ENCODE data around the gene NEIL3.

NEIL3 gene

DNA sequence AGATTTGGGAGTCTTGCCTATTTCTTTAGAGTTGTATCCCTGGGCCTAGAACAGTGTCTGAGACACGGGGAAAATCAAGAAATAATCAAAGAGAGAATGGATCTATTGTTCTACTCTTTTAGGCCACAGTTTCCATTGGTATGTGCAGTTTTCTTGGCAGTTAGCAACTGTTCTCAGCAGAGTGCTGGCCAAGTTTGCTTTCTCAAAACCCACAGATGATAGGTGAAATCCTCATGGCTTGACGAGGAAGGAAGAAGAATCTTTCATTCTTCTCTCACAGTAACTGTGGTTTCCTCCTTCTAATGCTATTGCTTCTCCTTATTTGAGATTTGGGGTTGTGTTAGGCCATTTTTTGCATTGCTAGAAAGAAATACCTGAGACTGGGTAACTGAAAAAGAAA is 90.4 kb downstream of the NEIL3 start:
- DNase-seq (ENCODE audit: insufficient read length, low spot score) = no peak
- no peak for FAIRE-seq
- TF ChIP-seq, protein P1, sequence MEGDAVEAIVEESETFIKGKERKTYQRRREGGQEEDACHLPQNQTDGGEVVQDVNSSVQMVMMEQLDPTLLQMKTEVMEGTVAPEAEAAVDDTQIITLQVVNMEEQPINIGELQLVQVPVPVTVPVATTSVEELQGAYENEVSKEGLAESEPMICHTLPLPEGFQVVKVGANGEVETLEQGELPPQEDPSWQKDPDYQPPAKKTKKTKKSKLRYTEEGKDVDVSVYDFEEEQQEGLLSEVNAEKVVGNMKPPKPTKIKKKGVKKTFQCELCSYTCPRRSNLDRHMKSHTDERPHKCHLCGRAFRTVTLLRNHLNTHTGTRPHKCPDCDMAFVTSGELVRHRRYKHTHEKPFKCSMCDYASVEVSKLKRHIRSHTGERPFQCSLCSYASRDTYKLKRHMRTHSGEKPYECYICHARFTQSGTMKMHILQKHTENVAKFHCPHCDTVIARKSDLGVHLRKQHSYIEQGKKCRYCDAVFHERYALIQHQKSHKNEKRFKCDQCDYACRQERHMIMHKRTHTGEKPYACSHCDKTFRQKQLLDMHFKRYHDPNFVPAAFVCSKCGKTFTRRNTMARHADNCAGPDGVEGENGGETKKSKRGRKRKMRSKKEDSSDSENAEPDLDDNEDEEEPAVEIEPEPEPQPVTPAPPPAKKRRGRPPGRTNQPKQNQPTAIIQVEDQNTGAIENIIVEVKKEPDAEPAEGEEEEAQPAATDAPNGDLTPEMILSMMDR (IDR thresholded peaks at IDR 0.05; ENCODE audit: insufficient read depth, missing control alignments) = no peak

DNA sequence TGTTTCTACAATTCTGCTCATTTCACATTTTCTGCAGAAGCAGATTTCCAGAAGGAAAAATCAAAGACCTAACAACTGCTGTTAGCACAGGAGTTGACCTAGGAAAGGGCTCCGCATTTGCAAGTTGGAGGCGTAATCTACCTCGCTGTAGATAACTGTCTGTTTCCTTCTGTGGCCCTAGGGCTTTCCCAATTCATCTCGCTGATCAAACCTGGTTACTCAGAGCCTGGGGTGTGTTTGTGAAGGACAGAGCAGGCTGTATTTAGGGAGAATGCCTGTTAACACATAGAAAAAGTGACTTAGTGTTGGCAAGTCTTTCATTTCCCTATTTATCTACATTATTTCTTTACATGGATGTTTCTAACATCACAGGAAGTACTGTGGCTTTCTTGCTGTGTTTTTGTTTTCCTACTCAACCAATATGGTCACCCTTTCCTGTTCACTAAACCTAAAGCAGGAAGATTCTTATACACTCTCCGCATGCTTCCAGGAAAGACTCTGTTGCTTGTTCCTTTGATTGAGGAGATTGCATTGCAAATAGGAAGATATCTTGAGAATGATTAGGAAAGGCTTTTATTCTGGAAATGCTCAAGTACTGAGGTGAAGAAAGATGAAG is 92.1 kb downstream of the NEIL3 start:
- DNase-seq (ENCODE audit: insufficient read length, low spot score) (no peak), FAIRE-seq (no peak)
- TF ChIP-seq, protein P1 (IDR thresholded peaks at IDR 0.05; ENCODE audit: insufficient read depth, missing control alignments) = no peak

DNA sequence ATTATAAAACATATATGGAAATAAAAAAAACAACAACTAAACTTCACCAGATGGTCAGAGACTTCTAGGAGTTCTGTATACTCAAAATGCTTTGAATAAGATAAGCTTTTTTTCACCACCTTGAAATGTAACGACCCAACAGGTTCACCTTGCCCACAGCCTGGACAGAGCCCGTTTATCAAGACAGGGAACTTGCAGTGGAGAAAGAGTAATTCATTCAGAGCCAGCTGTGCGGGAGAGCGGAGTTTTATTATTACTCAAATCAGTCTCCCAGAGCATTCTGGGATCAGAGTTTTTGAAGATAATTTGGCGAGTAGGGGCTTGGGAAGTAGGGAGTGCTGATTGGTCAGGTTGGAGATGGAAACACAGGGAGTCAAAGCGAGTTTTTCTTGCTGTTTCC is 94.1 kb downstream of the NEIL3 start:
- no peak for DNase-seq (ENCODE audit: insufficient read length, low spot score)
- no peak for FAIRE-seq
- TF ChIP-seq, protein P1 (IDR thresholded peaks at IDR 0.05; ENCODE audit: insufficient read depth, missing control alignments) = no peak

DNA sequence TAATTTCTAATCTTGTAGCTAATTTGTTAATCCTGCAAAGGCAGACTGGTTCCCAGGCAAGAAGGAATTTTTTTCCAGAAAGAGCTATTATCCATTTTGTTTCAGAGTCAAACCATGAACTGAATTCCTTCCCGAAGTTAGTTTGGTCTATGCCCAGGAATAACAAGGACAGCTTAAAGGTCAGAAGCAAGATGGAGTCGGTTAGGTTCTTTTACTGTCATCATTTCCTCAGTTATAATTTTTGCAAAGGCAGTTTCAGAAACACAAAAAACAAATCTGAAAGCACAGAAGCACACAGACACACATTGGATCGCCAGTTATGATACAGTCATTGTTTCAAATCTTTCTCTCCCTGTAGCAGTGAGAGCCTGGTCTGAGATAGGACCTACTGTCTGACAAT is 94.7 kb downstream of the NEIL3 start:
- FAIRE-seq (no peak), DNase-seq (ENCODE audit: insufficient read length, low spot score) (no peak)
- TF ChIP-seq, protein P1 (IDR thresholded peaks at IDR 0.05; ENCODE audit: insufficient read depth, missing control alignments) = no peak

DNA sequence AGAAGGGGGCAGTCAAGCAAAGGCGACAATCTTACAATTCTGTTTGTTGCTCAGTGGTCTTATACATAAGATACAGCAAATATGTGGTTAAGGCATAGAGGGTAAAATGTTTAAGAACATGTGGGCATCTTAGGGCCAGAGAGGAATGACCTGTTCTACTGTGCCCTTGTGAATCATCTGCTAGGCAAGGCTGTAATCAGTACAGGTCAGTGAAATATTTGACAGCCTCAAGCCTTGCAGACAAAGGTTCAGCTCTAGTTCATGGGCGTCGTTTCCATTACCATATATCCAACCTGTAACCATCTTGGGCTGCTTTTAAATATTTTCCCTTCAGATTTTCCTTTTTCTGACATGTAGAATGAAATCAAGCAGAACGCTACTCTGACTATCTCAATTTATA is 95.3 kb downstream of the NEIL3 start:
- FAIRE-seq = no peak
- TF ChIP-seq, protein P1 (IDR thresholded peaks at IDR 0.05; ENCODE audit: insufficient read depth, missing control alignments) = no peak

DNA sequence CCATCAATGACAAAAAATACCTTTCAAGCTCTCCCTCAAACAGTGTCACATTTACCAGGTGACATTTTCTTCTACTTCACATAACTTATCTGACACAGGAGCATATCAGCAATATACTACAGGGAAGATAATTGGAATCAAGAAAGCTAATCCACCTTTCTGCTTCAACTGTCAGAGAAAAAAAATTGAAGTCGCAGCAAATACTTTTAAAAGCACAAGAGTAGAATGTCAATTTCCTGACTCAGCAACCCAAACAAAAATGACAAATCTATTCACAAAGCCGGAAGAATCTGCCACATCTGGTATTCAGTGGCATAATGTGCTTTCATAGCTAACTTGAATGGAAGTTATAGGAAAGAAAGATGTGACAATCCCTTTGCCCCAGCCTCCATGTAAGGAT is 95.8 kb downstream of the NEIL3 start:
- FAIRE-seq = no peak
- TF ChIP-seq, protein P1 (IDR thresholded peaks at IDR 0.05; ENCODE audit: insufficient read depth, missing control alignments) = no peak
- no peak for DNase-seq (ENCODE audit: insufficient read length, low spot score)

More for the DNA sequence above, 95.3 kb downstream of the NEIL3 start:
- DNase-seq (ENCODE audit: insufficient read length, low spot score) = no peak

DNA sequence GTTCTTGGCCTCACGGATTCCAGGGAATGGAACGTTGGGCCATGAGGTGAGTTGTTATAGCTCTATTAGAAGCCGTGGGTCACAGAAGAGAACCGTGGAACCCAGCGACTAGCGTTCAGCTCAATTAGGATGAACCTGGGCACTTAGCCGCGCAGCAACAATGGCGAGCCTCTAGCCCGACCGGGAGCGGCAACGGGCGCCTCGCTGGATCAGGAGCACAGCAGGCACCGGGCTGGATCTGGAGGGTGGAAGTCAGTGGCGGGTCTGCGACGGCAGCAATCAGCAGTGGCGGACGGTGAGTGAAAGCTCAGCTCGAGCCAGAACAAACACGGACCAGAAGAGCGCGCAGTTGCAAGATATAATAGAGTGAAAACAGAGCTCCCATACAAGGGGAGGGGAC is 98.3 kb downstream of the NEIL3 start:
- DNase-seq (ENCODE audit: insufficient read length, low spot score) = no peak
- TF ChIP-seq, protein P1 (IDR thresholded peaks at IDR 0.05; ENCODE audit: insufficient read depth, missing control alignments) = no peak
- FAIRE-seq = no peak

All from D721Med (cell line).